Embryonic facial prominence (tissue), 1 donor: Measurements from ENCODE around the gene ARHGAP19.

Source experiments
- DNase-seq: peaks from one replicate; pipeline ENCODE4 v3.0.0-alpha.2; 2016; ENCODE audit errors: extremely low spot score

The ARHGAP19 gene

DNA sequence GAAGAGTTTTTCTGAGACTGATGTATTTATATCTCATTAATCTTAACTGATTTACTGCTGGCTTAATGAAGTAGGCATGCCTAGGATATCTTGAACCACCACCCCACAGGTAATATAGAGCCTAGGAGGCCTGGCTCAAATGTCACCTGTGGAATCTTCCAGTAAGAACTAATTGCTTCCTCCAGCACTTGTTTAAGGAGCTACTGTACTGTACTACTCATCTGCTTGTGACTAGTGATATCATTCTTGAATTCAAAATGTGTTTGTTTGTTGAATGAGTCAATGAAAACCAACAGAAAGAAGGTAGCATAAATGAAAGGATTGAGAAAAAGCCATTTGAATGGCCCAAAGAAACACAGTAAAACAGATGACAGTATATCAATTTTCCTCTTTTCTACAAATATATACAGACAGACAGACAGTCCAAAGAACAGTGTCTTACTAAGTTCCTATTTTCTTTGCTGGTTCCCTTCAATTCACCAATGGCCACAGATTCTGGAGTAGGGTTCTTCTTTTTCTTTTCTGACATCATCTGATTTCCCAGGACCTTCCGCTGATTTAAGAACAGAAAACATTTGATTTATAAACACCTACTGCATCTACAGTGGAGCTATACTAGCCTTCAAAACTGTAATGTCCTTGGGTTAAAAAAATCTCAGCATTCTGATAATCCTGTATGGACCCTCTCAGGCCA is 63.0 kb downstream of the ARHGAP19 start:
- DNase-seq: no peak

DNA sequence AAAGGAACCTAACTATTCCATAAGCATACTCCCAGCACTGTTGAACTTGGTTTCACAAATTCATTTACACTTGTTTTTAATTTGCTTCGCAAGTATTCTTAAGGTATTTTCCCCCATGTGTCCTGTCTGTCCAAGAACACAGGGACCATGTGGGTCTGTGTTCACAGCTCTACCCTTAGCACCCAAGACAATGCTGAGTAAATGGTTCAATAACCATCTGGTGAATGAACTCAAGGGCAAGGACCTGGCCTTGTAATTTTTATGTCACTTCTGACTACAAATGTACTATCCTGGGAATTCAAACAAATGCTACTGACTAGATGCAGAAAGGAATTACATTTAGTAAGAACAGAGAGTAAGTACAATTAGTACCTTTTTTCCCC is 63.7 kb downstream of the ARHGAP19 start:
- DNase-seq: no peak

DNA sequence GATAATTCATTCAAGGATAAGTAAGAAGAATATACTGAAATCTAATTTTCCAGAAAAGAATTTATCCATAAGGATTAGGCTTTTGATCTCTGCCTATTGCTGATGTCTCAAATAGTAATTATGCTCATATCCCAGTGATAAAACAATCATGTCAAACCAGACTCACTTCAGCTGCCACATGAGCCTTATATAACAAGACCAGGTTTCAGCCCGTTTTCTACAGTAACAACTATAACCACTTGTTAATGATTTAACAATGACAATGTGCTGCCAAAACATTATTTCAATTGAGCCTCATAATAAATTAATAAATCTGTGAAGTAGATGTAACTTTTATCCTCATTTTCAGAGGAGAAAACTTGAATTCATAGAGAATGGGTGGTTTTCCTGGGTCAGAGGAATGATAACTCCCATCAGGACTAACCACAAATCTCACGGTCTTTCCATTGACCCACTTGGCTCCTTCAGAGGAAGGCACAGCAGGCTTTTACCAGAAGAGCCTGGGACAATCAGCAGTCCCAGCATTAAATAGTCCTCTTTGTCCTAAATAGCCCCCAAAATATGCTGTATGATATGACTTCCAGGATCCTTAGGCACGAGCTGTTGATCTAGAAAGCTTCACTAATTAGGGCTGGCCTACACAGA is 64.2 kb downstream of the ARHGAP19 start:
- DNase-seq: no peak

DNA sequence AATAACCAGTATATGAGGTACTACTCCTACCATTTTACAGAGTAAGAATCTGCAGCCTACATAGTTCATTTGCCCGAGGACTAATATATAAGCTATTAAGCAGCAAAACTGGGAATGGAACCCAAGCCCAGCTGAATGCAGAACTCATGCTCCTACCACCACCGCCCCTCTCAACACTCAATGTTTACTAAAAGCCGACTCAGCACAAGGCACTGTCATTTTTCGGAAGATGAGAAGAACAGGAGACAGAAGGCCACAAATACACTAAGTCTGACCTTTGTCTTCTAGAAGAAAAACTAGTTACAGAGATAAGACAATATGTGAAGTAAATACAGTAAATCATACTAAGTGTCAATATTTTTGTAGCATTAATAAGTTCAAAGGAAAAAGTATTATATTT is 66.0 kb downstream of the ARHGAP19 start:
- no peak for DNase-seq

DNA sequence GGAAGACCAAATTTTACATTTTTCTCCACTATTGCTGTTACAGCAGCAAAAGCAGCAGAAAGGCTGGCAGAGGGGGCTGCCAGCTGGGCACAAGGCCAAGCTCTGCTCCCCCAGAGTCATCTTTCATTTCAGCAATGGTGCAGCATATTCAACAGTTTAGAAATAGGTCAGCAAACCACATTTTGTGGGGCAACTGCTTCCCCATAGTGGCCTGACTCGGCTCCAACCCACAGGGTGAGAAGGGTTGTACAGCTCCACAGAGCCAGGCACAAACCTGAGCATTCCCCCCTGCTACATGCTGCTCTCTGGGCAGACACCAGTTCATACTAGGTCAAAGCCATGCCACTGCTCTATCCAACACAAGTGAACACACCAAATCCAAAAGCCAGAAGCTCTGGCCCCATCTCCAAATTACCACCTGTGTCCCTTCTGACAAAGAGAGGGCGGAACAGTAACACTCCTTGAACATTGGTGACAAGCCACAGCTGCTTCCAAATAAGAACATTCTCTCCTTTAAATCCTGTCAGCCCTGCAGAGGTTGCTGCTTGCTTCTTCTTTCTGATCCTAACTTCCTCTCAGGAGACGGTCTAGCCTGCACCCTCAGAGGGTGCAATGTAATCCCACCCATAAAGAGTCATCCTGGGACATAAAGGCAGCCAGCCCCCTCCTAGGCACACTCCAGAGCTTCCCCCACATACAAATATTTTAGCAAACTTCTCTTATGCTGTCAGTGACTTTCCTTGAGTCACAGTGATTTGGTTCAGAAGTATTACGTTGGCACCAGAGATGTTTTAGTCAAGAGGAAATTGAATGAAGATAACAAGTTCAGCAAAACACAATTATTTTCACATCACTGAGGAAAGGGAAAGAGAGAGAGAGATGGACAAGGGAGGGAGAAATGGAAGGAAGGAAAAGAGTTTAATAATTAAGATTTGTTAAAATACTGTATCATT is 67.7 kb downstream of the ARHGAP19 start:
- DNase-seq: no peak

DNA sequence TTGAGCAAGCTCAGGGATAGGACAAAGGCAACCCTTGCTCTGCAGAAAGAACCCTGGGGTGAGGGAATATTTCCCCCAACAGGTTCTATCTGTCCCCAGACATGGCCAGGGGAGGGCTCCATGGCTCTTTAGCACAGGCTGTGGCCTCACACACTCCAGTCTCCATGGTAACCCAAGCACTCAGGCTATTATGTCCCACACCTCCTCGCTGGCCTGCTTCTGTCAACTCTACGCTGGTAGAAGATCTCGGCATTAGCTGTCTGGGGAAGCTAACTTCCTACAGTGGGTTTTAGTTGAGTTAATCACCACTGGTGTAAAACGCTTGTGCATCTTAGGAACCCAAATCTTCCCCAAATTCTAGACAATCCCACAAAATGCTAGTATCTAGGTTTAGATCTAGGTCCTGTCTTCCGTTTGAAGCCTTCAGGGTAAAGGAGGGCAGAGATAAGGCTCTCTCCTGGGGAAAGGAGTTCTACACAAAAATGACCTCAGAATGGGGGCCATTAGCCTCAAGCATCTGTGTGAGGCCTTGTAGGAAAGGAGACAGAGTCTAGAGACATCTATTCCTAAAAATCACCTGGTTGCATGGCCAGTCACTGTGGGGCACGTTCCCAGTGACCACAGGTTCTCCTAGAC is 70.0 kb downstream of the ARHGAP19 start:
- DNase-seq: no peak

DNA sequence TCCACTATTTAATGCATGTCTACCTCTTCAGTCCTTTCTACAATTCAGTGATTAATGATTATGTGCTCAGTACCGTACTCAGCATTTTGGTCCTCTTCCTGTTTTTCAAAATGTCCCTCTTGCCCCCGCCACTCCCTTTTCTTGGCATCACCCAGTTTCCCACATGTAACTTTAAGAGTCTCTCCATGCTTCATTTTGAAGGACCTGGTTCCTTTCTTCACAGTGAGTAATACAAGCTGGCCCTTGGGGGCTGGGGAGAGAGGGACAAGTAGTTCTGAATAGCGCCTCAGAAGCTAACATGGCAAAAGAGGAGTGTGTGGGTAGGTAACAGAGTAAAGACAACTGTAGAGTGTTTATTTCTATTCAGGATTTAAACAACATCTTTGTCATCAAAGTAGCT is 72.1 kb downstream of the ARHGAP19 start:
- no peak for DNase-seq

DNA sequence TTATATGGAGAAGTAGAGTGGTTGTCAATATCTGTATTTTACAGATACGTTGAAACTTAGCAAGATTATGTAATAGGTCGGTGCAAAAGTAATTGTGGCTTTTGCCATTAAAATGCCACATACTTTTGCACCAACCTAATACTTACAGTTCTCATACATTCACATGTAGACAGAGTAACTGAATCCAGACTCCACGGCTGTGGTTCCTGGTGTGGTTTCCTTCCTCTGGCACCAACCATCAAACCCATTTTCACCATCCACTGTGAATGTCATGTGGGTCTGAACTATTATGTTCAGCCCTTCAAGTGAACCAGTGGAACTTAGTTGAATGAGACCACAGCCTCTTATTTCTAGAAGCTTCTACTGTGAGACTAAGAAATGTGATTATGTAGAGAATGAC is 75.1 kb downstream of the ARHGAP19 start:
- no peak for DNase-seq

DNA sequence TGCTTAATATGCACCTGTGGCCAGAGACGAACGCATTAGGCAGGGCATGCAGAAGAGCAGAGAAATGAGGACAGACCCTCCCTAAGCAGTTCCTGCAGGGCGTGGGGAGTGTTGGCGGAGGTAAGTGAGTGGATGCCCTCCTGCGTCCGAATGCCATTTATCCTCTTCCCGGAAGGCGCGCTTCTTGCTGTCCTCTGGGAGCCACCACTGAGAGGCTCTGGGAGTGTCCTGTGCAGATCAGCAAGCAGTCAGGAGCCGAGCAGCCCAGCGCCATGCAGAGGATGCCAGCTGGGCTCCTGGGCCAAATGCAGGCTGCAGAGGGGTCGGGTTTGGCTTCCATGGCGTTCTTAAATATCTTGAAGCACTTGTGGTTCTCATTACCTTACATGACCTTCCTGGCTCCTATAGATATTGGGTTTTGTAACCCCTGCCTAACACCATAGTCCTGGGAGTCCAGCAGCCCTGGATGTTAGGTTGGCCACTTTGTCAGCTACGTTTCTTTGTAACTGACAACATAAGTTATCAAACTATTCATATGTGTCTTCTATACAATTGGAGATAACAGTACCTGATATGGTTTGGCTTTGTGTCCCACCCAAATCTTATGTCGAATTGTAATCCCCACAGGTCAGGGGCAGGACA is 76.7 kb downstream of the ARHGAP19 start:
- no peak for DNase-seq

DNA sequence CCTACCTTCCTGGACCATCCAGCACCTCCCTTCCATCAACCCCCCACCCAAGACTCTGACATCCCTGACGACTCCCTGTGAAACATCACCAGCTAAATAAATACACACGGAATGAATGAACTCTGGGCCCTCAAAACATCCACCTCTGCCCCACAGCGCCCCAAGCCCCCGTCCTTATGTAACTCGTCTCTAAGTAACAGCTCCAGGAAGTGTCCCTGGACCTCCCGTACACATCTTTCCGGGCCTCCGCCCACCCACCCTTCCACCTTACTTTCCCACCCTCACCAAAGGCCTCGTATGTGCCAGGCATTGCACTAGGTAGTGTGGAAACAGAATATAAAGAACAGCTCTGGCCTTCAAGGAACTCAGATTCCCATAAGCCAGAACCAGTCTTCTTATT is 79.0 kb downstream of the ARHGAP19 start:
- DNase-seq: no peak

DNA sequence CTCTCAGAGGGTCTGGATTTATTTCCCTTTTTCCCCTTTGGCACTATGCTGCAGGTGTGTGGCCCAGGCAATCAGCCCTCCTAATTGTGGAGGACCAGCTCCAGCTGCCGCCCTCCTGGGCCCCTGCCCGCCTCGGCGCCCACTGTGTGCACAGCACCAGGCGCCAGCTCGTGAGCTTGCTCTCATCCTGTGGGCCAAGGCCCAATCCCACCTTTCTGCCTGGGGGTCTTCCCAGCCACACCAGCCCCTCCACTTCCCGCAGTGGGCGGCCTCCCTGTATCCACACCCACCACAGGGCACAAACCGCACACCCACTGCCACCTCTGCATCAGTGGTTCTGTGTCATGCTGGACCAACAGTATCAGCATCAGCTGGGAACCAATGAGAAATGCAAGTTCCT is 81.2 kb downstream of the ARHGAP19 start:
- DNase-seq: no peak

DNA sequence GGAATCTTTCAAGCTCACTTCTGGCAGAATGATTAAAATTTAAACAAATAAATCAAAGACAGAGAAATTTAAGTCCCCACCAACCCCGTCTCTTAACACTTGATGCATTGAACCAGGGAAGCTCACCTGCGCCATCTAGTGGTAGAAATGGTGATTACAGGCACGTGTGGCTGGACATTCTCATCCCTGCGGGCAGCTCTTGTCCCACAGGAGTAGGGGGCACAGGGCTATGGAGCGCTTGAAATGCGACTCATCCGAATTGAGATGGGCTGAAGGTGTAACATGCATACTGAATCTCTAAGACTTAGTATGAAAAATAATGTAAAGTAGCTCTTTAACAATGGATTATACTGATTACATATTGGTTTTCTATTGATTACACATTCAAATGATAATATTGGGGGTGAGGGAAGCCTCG is 81.9 kb downstream of the ARHGAP19 start:
- peak; percentile 35 for DNase-seq

DNA sequence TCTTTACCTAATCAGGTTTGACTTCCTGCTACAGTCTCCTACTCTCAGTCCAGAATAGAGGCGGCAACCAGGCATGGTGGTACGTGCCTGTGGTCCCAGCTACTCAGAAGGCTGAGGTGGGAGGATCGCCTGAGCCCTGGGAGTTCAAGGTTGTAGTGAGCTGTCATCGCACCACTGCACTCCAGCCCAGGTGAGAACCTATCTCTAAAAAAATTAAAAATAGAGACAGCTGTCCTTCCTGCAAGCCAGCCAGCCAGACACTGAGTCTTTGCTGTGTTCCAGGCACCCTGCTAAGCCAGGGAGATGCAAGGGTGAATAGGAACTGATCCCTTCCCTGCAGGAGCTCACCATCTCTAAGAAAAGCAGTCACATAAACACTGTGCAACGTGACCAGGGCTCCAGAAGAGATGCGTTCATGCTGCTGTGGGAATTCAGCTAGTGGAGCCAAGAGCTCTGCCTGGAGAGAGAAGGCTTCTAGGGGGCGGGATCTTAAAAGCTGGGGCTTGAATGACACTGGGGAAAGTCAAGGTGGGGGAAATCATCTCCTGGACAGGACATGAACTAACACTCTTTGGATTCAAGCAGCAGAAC is 84.6 kb downstream of the ARHGAP19 start:
- DNase-seq: no peak

DNA sequence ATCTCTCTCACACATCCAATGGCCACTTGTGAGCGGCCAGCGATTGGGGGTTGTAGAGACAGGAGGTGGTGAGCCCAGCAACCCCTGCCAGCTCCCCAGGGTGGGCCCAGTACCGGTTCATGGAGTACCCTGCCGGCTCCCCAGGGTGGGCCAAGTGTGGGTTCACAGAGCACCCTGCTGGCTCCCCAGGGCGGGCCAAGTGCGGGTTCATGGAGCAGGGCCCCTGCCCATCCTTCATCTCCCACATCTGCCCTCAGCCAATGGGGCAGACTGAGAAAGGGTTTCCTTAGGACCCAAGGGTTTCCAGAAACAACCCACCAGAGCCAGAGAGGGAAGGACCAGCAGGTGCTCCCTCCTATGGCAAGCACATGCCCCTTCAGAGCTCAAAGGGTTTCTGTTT is 85.3 kb downstream of the ARHGAP19 start:
- no peak for DNase-seq

DNA sequence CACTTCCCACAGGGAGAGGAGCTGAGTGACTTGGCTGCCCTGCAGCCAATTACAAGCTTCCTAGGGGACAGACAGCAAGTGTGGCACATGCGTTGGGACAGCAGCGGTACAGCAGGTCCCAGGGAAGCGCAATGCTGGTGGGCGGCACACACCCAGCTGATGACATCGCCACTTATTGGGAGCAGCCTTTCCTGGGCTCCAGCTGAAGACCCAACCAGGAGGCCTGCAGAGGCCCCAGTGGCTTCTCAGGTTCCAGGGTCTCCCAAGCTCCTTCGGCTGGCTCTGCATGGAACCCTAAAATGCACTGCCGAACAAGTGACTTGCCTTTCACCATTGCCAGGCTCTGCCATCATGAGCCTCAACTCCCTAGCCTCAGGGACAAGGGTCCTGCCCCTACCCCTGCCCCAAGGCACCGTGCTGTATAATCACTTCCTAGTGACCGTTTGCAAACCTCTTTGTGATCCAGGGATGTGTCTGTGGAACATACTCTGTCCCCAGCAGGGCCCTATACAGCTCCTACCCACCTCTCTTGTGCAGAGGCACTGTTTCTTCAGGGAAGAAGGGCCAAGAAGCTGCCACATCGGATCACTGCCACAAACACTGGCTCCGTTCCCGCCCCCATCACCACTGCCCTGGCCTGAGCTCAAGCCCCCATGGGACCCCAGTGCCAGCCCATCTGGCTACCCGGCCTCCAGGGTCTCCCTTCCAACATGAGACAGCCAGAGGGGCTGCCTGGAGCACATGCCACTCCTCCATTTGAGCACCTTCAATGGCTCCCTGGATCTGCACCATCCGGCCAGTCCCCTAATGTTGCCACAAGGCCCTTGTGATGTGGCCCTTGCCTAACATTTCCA is 87.4 kb downstream of the ARHGAP19 start:
- DNase-seq: no peak

DNA sequence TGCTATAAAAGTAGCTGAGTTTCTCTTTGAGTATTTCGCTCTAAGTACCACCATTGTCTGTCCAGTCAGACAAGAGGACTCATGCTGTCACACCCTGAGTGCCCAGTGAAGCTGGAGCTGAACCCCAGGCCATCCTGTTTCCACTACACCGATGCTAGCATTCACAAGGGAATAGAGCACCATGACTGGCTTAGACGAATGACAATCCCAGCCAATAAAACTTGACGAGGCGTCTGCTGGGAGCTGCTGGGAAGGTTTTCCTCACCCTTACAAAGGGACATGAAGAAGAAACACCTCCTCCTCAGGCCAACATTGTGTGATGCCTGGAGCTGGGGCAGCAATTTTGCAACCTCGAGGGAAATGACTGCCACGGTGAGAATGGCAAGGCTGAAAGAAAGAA is 89.2 kb downstream of the ARHGAP19 start:
- no peak for DNase-seq

DNA sequence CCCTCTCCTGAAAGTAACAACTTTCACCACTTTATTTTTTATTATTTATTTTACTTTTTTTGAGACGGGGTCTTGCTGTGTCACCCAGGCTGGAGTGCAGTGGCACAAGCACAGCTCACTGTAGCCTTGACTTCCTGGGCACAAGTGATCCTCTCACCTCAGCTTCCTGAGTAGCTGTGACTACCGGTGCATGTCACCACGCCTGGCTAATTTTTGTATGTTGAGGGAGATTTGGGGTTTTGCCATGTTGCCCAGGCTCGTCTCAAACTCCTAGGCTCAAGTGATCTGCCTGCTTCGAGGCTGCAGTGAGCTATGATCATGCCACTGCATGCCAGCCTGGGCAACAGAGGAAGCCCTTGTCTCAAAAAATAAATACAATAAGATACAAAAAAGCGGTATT is 91.8 kb downstream of the ARHGAP19 start:
- DNase-seq: no peak

DNA sequence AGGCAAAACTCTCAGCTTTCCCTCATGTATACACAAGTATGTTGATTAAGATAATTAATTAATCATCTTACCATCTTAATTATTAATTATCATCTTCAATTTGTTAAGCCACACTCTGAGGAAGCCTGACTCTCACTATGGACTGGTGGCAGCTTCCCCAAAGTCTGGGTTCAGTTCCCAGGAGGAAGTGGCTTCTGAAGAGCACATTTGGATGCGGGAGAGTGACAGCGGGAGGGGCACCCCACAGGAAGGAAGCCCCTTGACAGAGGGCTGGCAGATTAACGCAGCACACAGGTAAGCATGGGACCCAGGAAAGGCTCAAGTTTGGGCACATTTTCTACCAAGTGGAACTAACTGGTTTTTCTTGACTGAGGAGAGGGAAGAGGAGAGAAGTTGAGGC is 93.3 kb downstream of the ARHGAP19 start:
- no peak for DNase-seq

DNA sequence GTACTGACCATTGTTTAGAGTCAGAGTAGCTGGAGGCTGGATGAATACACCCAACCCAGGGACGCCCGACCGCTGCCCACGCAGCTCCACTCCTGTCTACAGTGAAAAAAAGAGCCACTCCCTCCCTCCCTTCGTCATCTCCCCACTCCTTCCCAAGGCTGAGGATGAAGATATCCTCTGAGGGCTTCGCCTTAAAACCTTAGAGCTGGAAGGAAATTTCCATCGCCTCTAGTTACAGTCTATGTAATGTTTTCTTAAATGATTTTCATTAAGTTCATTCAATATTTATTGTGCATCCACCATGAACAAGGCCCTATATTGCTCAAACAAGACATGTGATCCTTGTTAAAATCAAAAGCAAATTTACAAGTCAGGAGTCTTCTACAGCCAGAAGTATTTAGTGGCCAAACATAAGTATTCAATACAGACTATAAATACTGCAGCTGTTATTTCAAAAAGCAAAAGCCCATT is 95.4 kb downstream of the ARHGAP19 start:
- no peak for DNase-seq
